ENCODE results near the gene FMO5.

Gene FMO5

GRCh38 chr1:147214325-147214724 is 10.8 kb downstream of the FMO5 start:
- Histone ChIP-seq H4K20me1 (ENCODE audit: insufficient read depth, low read length) (no peaks in the 10 kb centered on the region), H3K79me2 (ENCODE audit: insufficient read depth, low read length) (no peaks in the 10 kb centered on the region), H3K27ac (ENCODE audit: low read length) (no peak overlapping the region), H3K36me3 (ENCODE audit: insufficient read depth, low read length) (no peaks in the 10 kb centered on the region), H3K9ac (ENCODE audit: low read depth, low read length) (no peak overlapping the region), H3K27me3 (ENCODE audit: insufficient read depth, low read length, poor library complexity) (no peaks in the 10 kb centered on the region), H3K9me3 (ENCODE audit: insufficient read depth, low read length, severe bottlenecking) (no peaks in the 10 kb centered on the region), H3K4me1 (ENCODE audit: insufficient read depth, low read length) (no peaks in the 10 kb centered on the region), H3K4me2 (ENCODE audit: insufficient read depth, low read length) (no peak overlapping the region), H2AFZ (ENCODE audit: low read depth, low read length) (no peak overlapping the region), H3K4me3 (ENCODE audit: low read depth in 1 of 2, low read length in 2 of 2) (no peak overlapping the region)
- TF ChIP-seq, protein P1, sequence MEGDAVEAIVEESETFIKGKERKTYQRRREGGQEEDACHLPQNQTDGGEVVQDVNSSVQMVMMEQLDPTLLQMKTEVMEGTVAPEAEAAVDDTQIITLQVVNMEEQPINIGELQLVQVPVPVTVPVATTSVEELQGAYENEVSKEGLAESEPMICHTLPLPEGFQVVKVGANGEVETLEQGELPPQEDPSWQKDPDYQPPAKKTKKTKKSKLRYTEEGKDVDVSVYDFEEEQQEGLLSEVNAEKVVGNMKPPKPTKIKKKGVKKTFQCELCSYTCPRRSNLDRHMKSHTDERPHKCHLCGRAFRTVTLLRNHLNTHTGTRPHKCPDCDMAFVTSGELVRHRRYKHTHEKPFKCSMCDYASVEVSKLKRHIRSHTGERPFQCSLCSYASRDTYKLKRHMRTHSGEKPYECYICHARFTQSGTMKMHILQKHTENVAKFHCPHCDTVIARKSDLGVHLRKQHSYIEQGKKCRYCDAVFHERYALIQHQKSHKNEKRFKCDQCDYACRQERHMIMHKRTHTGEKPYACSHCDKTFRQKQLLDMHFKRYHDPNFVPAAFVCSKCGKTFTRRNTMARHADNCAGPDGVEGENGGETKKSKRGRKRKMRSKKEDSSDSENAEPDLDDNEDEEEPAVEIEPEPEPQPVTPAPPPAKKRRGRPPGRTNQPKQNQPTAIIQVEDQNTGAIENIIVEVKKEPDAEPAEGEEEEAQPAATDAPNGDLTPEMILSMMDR (IDR thresholded peaks at IDR 0.05; ENCODE audit: borderline replicate concordance, extremely low read depth, low read length, poor library complexity, severe bottlenecking) = no peak
- DNase-seq (no peak), ATAC-seq (ENCODE audit: insufficient read depth, low read depth) (no peak)

GRCh38 chr1:147213271-147213670 is 11.9 kb downstream of the FMO5 start:
- DNase-seq (no peak), ATAC-seq (ENCODE audit: insufficient read depth, low read depth) (no peak)
- Histone ChIP-seq H3K9me3 (ENCODE audit: insufficient read depth, low read length, severe bottlenecking) (no peaks in the 10 kb centered on the region), H4K20me1 (ENCODE audit: insufficient read depth, low read length) (no peaks in the 10 kb centered on the region), H3K4me2 (ENCODE audit: insufficient read depth, low read length) (no peak overlapping the region), H3K79me2 (ENCODE audit: insufficient read depth, low read length) (no peaks in the 10 kb centered on the region), H3K36me3 (ENCODE audit: insufficient read depth, low read length) (no peaks in the 10 kb centered on the region), H3K27me3 (ENCODE audit: insufficient read depth, low read length, poor library complexity) (no peaks in the 10 kb centered on the region), H3K27ac (ENCODE audit: low read length) (no peak overlapping the region), H2AFZ (ENCODE audit: low read depth, low read length) (no peak overlapping the region), H3K4me3 (ENCODE audit: low read depth in 1 of 2, low read length in 2 of 2) (no peak overlapping the region), H3K9ac (ENCODE audit: low read depth, low read length) (no peak overlapping the region), H3K4me1 (ENCODE audit: insufficient read depth, low read length) (no peaks in the 10 kb centered on the region)
- TF ChIP-seq, protein P1 (IDR thresholded peaks at IDR 0.05; ENCODE audit: borderline replicate concordance, extremely low read depth, low read length, poor library complexity, severe bottlenecking) = no peak
- TF ChIP-seq EZH2 (IDR thresholded peaks at IDR 0.05; ENCODE audit: borderline replicate concordance, low read depth, low read length, severe bottlenecking) = no peak

GRCh38 chr1:147211577-147211976 is 13.6 kb downstream of the FMO5 start:
- no peak overlapping the region for H3K4me2 ChIP-seq (ENCODE audit: insufficient read depth, low read length)
- no peaks in the 10 kb centered on the region for H3K27me3 ChIP-seq (ENCODE audit: insufficient read depth, low read length, poor library complexity)
- ATAC-seq (ENCODE audit: insufficient read depth, low read depth) (no peak), DNase-seq (no peak)
- no peaks in the 10 kb centered on the region for H3K79me2 ChIP-seq (ENCODE audit: insufficient read depth, low read length)
- no peak overlapping the region for H2AFZ ChIP-seq (ENCODE audit: low read depth, low read length)
- no peak overlapping the region for H3K9ac ChIP-seq (ENCODE audit: low read depth, low read length)
- H3K27ac ChIP-seq (ENCODE audit: low read length) = no peak overlapping the region
- no peaks in the 10 kb centered on the region for H4K20me1 ChIP-seq (ENCODE audit: insufficient read depth, low read length)
- H3K4me1 ChIP-seq (ENCODE audit: insufficient read depth, low read length) = no peaks in the 10 kb centered on the region
- no peaks in the 10 kb centered on the region for H3K9me3 ChIP-seq (ENCODE audit: insufficient read depth, low read length, severe bottlenecking)
- H3K4me3 ChIP-seq (ENCODE audit: low read depth in 1 of 2, low read length in 2 of 2) = no peak overlapping the region
- no peaks in the 10 kb centered on the region for H3K36me3 ChIP-seq (ENCODE audit: insufficient read depth, low read length)
- no peak for TF ChIP-seq EZH2 (IDR thresholded peaks at IDR 0.05; ENCODE audit: borderline replicate concordance, low read depth, low read length, severe bottlenecking)
- TF ChIP-seq, protein P1 (IDR thresholded peaks at IDR 0.05; ENCODE audit: borderline replicate concordance, extremely low read depth, low read length, poor library complexity, severe bottlenecking) = no peak

DNA sequence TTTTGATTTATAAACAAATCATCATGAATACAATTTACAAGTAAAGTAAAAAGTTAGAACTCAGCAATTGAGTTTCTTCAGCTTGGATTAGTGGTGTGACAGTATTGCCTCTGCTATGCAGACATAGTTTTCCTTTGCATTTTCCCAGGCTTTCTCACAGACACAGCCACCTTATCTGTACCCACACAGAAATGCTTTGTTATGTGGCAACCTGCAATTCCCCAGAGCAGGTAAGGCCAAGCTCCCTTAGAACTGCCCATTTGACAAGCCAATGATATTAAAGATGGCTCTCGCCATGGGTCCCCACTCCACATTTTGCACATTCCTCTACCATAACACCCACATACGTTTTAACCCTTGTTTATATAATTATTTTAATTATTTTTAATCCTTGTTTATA is 14.2 kb downstream of the FMO5 start:
- H3K4me3 ChIP-seq (ENCODE audit: low read depth in 1 of 2, low read length in 2 of 2) = no peak overlapping the region
- H3K27ac ChIP-seq (ENCODE audit: low read length) = no peak overlapping the region
- H2AFZ ChIP-seq (ENCODE audit: low read depth, low read length) = no peak overlapping the region
- no peaks in the 10 kb centered on the region for H3K4me1 ChIP-seq (ENCODE audit: insufficient read depth, low read length)
- TF ChIP-seq EZH2 (IDR thresholded peaks at IDR 0.05; ENCODE audit: borderline replicate concordance, low read depth, low read length, severe bottlenecking) = no peak
- TF ChIP-seq, protein P1 (IDR thresholded peaks at IDR 0.05; ENCODE audit: borderline replicate concordance, extremely low read depth, low read length, poor library complexity, severe bottlenecking) = no peak
- H3K79me2 ChIP-seq (ENCODE audit: insufficient read depth, low read length) = no peaks in the 10 kb centered on the region
- no peaks in the 10 kb centered on the region for H3K27me3 ChIP-seq (ENCODE audit: insufficient read depth, low read length, poor library complexity)
- H3K36me3 ChIP-seq (ENCODE audit: insufficient read depth, low read length) = no peaks in the 10 kb centered on the region
- H3K9ac ChIP-seq (ENCODE audit: low read depth, low read length) = no peak overlapping the region
- H4K20me1 ChIP-seq (ENCODE audit: insufficient read depth, low read length) = no peaks in the 10 kb centered on the region
- H3K4me2 ChIP-seq (ENCODE audit: insufficient read depth, low read length) = no peak overlapping the region
- H3K9me3 ChIP-seq (ENCODE audit: insufficient read depth, low read length, severe bottlenecking) = no peaks in the 10 kb centered on the region
- ATAC-seq (ENCODE audit: insufficient read depth, low read depth) = no peak
- DNase-seq = no peak

All from DND-41 (cell line).